GM12892 (cell line): ENCODE measurements around the gene WDR88.

Experiments
- POLR2A ChIP-seq: IDR thresholded peaks from 2 replicates; pipeline ENCODE4 v1.6.1; 2011; ENCODE audit warnings: low read depth, low read length, control low read depth
- POLR2AphosphoS5 ChIP-seq: IDR thresholded peaks from 2 replicates; pipeline ENCODE4 v1.6.1; 2011; ENCODE audit warnings: low read depth, low read length, control low read depth

DNA sequence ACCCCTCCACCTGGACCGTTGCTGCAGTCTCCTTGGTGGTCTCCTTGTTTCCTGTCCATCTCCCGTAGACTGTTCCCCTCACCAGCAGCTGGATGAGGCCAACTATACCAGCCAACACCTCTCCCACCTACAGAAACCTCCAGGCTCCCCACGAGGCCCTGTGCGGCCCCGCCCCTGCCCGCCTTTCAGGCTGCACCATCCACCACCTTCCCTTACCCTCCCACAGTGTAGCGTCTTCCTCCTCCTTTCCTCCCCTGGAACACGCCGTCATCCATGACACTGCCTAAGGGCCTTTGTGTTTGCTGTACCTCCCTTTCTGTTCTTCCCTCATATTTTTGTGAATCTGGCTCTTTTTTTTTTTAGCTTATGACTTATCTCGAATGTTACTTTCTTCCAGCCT, 23.8 kb upstream of the WDR88 start:
- no peak for TF ChIP-seq POLR2AphosphoS5
- TF ChIP-seq POLR2A, result no peak
